Left lung (tissue), 10 donors: Measurements from ENCODE around the gene NUDT9. TPM values are rescaled to one million over a fixed set of nuclear protein-coding genes. Genes with fewer than 3 reads are reported as not detected.
A peak's percentile ranks its signal among the peaks of the same experiment; 100 is the strongest.

Experiments
- ATAC-seq: fragments of 200-7000 bp; cut with Tn5 transposase; one replicate; pipeline ENCODE4 v1.9.1; 2020; ENCODE audit warnings: moderate library complexity
- DNase-seq, 4 donors: peaks; one replicate each; pipeline ENCODE4 v3.0.0-alpha.2; 2013 to 2020
- H3K27ac ChIP-seq, 2 donors: fragments of 200-600 bp; sonication (generic) in 1 of 2; one replicate each; pipeline versions ENCODE4 v1.5.0 to v1.8.0; 2020 to 2021
- H3K27me3 ChIP-seq, 2 donors: fragments of 200-600 bp; sonication (generic) in 1 of 2; one replicate each; pipeline versions ENCODE4 v1.5.0 to v1.8.0; 2020 to 2021
- H3K36me3 ChIP-seq, 2 donors: fragments of 200-600 bp; sonication (generic) in 1 of 2; one replicate each; pipeline versions ENCODE4 v1.5.0 to v1.8.0; 2020 to 2021
- H3K4me1 ChIP-seq, 2 donors: fragments of 200-600 bp; one replicate each; pipeline ENCODE4 v1.8.0; 2021
- H3K4me3 ChIP-seq, 2 donors: fragments of 200-600 bp; sonication (generic) in 1 of 2; one replicate each; pipeline versions ENCODE4 v1.5.0 to v1.8.0; 2020 to 2021; ENCODE audit warnings: mild to moderate bottlenecking in 1 of 2
- H3K9me3 ChIP-seq, 2 donors: fragments of 200-600 bp; sonication (generic) in 1 of 2; one replicate each; pipeline versions ENCODE4 v1.5.0 to v1.8.0; 2020 to 2021
- intact Hi-C, 2 donors: fragments of 100-400 bp; cut with DNase I; formaldehyde crosslinking; loops; one replicate each; pipeline versions ENCODE4 v1.11.2 to v1.14.2; 2022
- polyA plus RNA-seq, 6 donors: library from polyadenylated mRNA; unstranded; fragments of 120-200 nt; gene quantifications; one replicate each; pipeline ENCODE4 v1.2.1, GENCODE V29; 2013; ENCODE audit not compliant: insufficient read length in 6 of 6
- total RNA-seq, 2 donors: library from RNA; stranded (reverse); fragmentation: NEBNext Ultra II Directional; extraction: Animal tissue kit (Norgen Biotek cat#: 25700); gene quantifications; one replicate each; pipeline ENCODE4 v1.2.1, GENCODE V29; 2021
- TF ChIP-seq, protein P1 (sequence below), 2 donors: fragments of 200-600 bp; sonication (generic) in 1 of 2; IDR thresholded peaks; one replicate each; pipeline versions ENCODE4 v1.5.0 to v1.8.0; 2021; ENCODE audit warnings: antibody characterized with exemption in 2 of 2
- donor health status: DM: no; HTN: yes; CAD: no.
- donor health status: DM: no; HTN: no; CAD: no.

NUDT9 gene
- total and polyA plus RNA-seq, 8 donors: 42.5 to 53.8 (median 49.2) TPM

DNA sequence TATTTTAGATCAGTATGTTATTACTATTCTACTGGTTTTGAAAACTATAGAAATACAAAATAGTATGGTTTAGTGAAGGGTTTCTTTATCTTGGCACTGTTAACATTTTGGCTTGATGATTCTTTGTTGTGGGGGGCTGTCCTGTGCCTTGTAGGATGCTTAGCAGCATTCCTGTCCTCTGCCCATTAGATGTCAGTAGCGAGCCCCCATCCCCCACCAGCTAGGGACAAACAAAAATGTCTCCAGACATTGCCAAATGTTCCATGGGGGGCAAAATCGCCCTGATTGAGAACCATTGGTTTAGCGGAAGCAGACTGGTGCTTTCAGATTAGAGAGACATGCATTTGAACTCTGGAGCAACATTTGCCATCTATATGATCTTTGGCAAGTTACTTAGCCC, 83.5 kb downstream of the NUDT9 start:
- Histone ChIP-seq H3K36me3 (peaks cover 0 to 4% of the 10 kb centered on the region in 2 donors), H3K4me3 (no peak overlapping the region), H3K27me3 (no peaks in the 10 kb centered on the region), H3K27ac (no peak overlapping the region), H3K4me1 (peaks cover 10 to 12% of the 10 kb centered on the region in 2 donors), H3K9me3 (no peaks in the 10 kb centered on the region)
- DNase-seq (no peak), ATAC-seq (no peak)
- TF ChIP-seq, protein P1, sequence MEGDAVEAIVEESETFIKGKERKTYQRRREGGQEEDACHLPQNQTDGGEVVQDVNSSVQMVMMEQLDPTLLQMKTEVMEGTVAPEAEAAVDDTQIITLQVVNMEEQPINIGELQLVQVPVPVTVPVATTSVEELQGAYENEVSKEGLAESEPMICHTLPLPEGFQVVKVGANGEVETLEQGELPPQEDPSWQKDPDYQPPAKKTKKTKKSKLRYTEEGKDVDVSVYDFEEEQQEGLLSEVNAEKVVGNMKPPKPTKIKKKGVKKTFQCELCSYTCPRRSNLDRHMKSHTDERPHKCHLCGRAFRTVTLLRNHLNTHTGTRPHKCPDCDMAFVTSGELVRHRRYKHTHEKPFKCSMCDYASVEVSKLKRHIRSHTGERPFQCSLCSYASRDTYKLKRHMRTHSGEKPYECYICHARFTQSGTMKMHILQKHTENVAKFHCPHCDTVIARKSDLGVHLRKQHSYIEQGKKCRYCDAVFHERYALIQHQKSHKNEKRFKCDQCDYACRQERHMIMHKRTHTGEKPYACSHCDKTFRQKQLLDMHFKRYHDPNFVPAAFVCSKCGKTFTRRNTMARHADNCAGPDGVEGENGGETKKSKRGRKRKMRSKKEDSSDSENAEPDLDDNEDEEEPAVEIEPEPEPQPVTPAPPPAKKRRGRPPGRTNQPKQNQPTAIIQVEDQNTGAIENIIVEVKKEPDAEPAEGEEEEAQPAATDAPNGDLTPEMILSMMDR (IDR thresholded peaks at IDR 0.05): no peak
- intact Hi-C loops: no loop called here

DNA sequence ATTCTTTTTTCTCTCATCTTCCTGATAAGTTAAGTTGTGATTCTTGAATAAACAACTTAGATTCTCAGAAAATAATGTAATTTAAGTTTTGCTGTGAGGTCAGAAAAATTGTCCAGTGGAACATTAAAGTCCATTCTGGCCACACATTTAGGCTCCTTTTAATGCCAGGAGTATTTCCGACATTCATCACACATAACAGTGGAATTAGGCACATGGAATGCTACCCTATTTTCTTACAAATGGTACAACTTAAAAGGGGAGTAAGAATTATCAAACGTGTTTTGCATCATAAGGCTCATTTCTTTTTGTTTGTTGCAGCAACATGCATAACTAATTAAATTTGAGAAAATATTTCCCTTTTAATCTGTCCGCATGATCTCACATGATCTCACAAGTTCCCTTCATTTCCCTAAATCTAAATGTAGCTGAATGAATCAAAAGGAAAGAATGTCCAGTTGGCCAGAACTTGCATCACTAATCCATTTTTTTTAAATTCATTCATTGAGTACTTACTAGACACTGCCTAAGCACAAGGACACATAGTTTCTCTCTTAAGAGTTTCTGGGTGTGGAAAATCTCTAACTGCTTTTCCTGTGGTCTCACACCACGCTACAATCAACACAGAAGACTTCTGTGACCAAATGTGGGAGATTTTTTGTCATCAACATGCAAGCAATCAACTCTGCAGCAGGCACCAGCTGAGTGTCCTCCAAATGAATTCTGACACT, 84.8 kb downstream of the NUDT9 start:
- peaks cover 0 to 4% of the 10 kb centered on the region in 2 donors for H3K36me3 ChIP-seq
- TF ChIP-seq, protein P1 (IDR thresholded peaks at IDR 0.05): no peak
- intact Hi-C loops: no loop called here
- H3K9me3 ChIP-seq: no peaks in the 10 kb centered on the region
- H3K27ac ChIP-seq: peak overlapping the region in 1 of 2 donors; percentile 80
- H3K4me3 ChIP-seq: no peak overlapping the region
- DNase-seq (no peak), ATAC-seq (peak; percentile 60)
- H3K4me1 ChIP-seq: peaks cover 9 to 12% of the 10 kb centered on the region in 2 donors
- H3K27me3 ChIP-seq: no peaks in the 10 kb centered on the region

Other genes with a start within 250 kb of the NUDT9 start
- 10 to 100 TPM; 18.2 to 19.1 TPM for gene KLHL8, start 202.0 kb upstream of the NUDT9 start, total RNA-seq
- 10 to 100 TPM; 14.7 to 21.3 (median 18.9) TPM for gene KLHL8, start 202.0 kb upstream of the NUDT9 start, polyA plus RNA-seq
- gene HSD17B13, start 99.7 kb upstream of the NUDT9 start, total RNA-seq: 1 to 10 TPM in 1 of 2 donors, under 1 TPM in 1; 0.41 to 1.6 TPM
- 1 to 10 TPM in 1 of 6 donors, under 1 TPM in 5; 0.57 to 1.9 (median 0.78) TPM for gene HSD17B13, start 99.7 kb upstream of the NUDT9 start, polyA plus RNA-seq
- gene HSD17B11, start 31.4 kb upstream of the NUDT9 start, total RNA-seq: 10 to 100 TPM; 64.9 to 79.4 TPM
- 10 to 100 TPM; 46.4 to 84.3 (median 76.8) TPM for gene HSD17B11, start 31.4 kb upstream of the NUDT9 start, polyA plus RNA-seq
- gene SPARCL1, start 106.8 kb downstream of the NUDT9 start, total RNA-seq: 100 to 1,000 TPM; 241 to 296 TPM
- 100 to 1,000 TPM; 382 to 475 (median 421) TPM for gene SPARCL1, start 106.8 kb downstream of the NUDT9 start, polyA plus RNA-seq
- gene DSPP, start 186.0 kb downstream of the NUDT9 start, total RNA-seq: not detected
- gene DSPP, start 186.0 kb downstream of the NUDT9 start, polyA plus RNA-seq: under 1 TPM in 3 of 6 donors, not detected in 3; 0.03 to 0.06 (median 0.04) TPM
- not detected for gene DMP1, start 227.7 kb downstream of the NUDT9 start, total RNA-seq
- gene DMP1, start 227.7 kb downstream of the NUDT9 start, polyA plus RNA-seq: under 1 TPM in 3 of 6 donors, not detected in 3; 0.07 to 0.09 (median 0.07) TPM